Retinal pigment epithelial cell (primary cell): ENCODE measurements around the gene MYO9A.
"Not testable (repeated sequence)": the region's sequence is repeated elsewhere in the genome, so short reads cannot be mapped to it uniquely, and the experiment has no call there.

Experiments
- DNase-seq: peaks from one replicate; pipeline ENCODE4 v3.0.0-alpha.2; 2010; ENCODE audit warnings: low read depth
- H3K4me3 ChIP-seq: 2 replicates; pipeline ENCODE4 v1.5.1; 2011; ENCODE audit warnings: mild to moderate bottlenecking, low read length, control low read depth, moderate library complexity
- TF ChIP-seq, protein P1 (sequence below): conservative IDR thresholded peaks from 2 replicates; pipeline ENCODE4 v1.5.1; 2011; ENCODE audit warnings: low read depth, low read length, control low read depth, inconsistent platforms

MYO9A gene

DNA sequence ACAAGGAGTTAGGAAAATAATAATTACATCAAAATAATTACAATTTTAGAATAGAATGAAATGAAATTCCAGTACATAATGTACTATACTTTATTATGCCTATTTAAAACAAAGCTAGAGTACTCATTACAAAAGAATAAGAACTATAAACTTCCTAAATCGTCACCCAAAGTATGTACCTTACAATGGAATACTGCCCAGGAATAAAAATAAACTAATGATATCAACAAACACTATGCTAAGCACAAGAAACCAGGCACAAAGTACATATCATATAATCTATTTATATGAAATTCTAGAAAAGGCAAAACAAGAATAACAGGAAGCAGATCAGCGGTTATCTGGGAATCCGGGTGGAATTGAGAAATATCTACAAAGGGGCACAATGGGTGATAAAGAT lies 84.7 kb downstream of the MYO9A start:
- TF ChIP-seq, protein P1, sequence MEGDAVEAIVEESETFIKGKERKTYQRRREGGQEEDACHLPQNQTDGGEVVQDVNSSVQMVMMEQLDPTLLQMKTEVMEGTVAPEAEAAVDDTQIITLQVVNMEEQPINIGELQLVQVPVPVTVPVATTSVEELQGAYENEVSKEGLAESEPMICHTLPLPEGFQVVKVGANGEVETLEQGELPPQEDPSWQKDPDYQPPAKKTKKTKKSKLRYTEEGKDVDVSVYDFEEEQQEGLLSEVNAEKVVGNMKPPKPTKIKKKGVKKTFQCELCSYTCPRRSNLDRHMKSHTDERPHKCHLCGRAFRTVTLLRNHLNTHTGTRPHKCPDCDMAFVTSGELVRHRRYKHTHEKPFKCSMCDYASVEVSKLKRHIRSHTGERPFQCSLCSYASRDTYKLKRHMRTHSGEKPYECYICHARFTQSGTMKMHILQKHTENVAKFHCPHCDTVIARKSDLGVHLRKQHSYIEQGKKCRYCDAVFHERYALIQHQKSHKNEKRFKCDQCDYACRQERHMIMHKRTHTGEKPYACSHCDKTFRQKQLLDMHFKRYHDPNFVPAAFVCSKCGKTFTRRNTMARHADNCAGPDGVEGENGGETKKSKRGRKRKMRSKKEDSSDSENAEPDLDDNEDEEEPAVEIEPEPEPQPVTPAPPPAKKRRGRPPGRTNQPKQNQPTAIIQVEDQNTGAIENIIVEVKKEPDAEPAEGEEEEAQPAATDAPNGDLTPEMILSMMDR: no peak
- DNase-seq: no peak
- H3K4me3 ChIP-seq: no peak overlapping the region

DNA sequence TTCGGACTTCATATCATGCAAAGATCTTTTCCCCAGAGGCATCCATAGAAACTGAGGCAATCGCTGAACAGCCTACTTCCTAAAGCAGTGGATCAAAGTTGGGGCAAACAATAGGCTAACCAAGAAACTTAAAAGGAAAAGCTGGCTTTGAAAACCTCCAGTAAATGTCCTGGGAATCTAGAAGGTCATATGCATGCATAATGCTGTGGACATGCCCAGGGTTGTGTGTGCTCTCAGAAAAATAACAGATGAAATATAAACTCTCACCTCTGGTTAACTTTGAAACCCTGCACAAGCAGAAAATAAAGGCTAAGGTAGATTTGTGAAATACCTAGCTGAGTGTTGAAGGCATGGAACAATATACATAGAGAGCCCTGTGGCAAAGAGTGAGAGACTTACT lies 96.3 kb downstream of the MYO9A start:
- TF ChIP-seq, protein P1: no peak
- DNase-seq: no peak

DNA sequence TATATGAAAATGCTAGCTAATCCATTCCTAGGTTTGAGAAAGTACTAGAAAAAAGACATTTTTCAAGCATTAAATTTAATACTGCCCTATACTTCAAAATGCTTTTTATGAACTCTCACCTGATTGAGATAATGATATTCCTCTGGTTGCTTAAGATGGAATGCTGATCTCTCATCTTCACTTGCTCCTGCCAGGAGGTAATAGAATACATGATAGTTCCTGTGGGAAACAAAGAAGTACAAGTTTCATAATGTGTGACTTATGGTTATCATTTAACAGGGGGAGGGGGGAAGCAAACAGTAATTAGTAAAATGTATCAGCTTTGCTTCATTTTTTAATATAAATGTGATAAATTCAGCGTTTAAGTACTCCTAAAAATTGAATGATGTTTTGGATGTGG lies 97.2 kb downstream of the MYO9A start:
- H3K4me3 ChIP-seq: no peak overlapping the region
- TF ChIP-seq, protein P1: no peak
- no peak for DNase-seq

More for the DNA sequence above, 96.3 kb downstream of the MYO9A start:
- H3K4me3 ChIP-seq: no peak overlapping the region

DNA sequence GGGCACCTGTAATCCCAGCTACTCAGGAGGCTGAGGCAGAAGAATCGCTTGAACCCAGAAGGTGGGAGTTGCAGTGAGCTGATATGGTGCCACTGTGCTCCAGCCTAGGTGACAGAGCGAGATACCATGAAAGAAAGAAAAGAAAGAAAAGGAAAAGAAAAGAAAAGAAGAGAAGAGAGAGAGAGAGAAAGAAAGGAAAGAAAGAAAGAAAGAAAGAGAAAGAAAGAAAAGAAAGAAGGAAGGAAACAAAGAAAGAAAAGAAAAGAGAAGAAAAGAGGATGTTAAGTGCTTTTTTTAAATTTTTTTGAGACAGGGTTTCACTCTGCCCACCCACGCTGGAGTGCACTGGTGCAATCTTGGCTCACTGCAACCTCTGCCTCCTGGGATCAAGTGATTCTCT lies 103.4 kb downstream of the MYO9A start:
- not testable (repeated sequence) for DNase-seq, H3K4me3 ChIP-seq

DNA sequence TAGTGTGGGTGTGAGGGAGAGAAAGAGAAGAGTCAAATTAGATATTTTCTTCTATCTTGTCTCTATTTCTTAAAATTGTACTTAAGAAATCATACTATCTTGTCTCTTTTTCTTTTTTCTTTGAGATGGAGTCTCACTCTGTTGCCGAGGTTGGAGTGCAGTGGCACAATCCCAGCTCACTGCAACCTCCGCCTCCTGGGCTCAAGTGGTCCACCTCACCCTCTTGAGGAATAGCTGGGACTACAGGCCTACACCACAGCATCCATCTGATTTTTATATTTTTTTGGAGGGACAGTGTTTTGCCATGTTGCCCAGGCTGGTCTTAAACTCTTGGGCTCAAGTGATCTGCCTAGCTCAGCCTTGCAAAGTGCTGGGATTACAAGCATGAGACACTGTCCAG lies 104.2 kb downstream of the MYO9A start:
- TF ChIP-seq, protein P1: no peak
- DNase-seq: no peak
- H3K4me3 ChIP-seq: no peak overlapping the region

DNA sequence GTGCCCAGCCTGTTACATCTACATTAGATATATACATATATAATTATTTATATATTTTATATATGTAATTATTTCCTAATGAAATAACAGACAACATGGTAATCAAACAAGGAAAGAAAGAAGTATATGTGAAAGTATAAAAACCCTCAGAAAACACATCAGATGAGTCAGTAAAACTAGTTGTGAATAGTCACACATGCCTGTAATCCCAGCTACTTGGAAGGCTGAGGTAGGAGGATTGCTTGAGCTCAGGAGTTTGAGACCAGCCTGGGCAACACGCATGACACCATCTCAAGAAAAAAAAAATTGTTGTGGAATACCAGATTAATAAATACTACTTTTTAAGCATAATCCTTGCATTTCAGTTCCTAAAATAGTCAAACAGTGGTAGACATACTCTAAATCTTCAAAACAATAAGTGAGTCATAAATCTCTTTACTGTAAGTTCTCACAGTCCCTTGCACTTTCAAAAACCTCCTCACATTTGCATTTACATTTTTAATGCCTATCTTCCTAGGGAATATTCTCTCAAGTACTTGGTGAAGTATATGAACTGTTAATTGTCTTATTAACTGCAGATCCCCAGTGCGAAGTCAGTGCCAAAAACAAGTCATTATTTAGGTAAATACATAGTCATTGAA lies 106.5 kb downstream of the MYO9A start:
- no peak overlapping the region for H3K4me3 ChIP-seq
- TF ChIP-seq, protein P1: no peak
- peak; percentile 3 for DNase-seq

DNA sequence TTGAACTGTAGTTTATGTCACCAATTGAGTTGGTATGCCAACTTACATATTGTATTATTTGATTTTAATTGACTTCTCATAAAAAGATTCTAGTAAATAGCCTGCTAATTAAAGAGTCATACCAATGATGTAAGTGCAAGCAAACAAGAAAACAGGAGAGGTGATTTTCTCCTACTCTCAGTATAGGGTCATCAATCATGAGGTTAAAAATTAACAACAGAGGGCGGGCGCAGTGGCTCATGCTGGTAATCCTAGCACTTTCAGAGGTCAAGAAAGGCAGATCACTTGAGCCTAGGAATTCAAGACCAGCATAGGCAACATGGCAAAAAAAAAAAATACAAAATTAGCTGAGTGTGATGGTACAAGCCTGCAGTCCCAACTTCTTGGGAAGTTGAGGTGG lies 108.7 kb downstream of the MYO9A start:
- no peak overlapping the region for H3K4me3 ChIP-seq
- DNase-seq: no peak
- TF ChIP-seq, protein P1: no peak
